HCT116 (cell line): ENCODE measurements around the gene APOL6. TPM values are rescaled to one million over a fixed set of nuclear protein-coding genes. Genes with fewer than 3 reads are reported as not detected.

Experiments used
- ATAC-seq: fragments of 200-7000 bp; cut with Tn5 transposase; 2 replicates; pipeline ENCODE4 v1.9.1; 2020; ENCODE audit warnings: mild to moderate bottlenecking, moderate library complexity
- BruUV-seq: library from RNA; stranded (reverse); fragments of 400-500 nt; replicated peaks from 2 replicates; lab custom pipeline; 2021; lab: Mats Ljungman, UMichigan
- CTCF ChIA-PET: fragments of 300-600 bp; sonication (Branson Sonifier 250); formaldehyde crosslinking; loops from one replicate; lab custom pipeline; 2021; ENCODE audit warnings: antibody characterized with exemption; lab: Charles Lee
- POLR2A ChIA-PET: fragments of 300-600, 350-600 bp; sonication (Branson Sonifier 250); formaldehyde crosslinking; loops from one replicate; lab custom pipeline; 2021; ENCODE audit warnings: antibody characterized with exemption; lab: Charles Lee
- RAD21 ChIA-PET, 2 experiments: fragments of 300-600 bp; sonication (Branson Sonifier 250); formaldehyde crosslinking; loops; one replicate each; lab custom pipeline; 2023; ENCODE audit warnings: low total read pairs in 2 of 2; ENCODE audit not compliant: uncharacterized antibody in 2 of 2, unreplicated experiment in 2 of 2, low non-redundant PET in 1 of 2; lab: Charles Lee
- DNase-seq: peaks from one replicate; pipeline ENCODE4 v3.0.0-alpha.2; 2010; ENCODE audit warnings: low read depth, low spot score
- H2AFZ ChIP-seq: fragments of 200-600 bp; shearing (Covaris generic), sonication (generic); 2 replicates; pipeline ENCODE4 v1.6.1; 2017; ENCODE audit warnings: low read depth, mixed run types, mixed read lengths, antibody characterized with exemption, low read length; ENCODE audit not compliant: poor library complexity, severe bottlenecking
- H3K27ac ChIP-seq: 2 replicates; pipeline ENCODE4 v1.5.1; 2012; ENCODE audit warnings: low read depth, low read length
- H3K27me3 ChIP-seq: fragments of 200-600 bp; sonication (generic); 2 replicates; pipeline ENCODE4 v1.6.1; 2016; ENCODE audit warnings: mixed run types, low read length, mixed read lengths; ENCODE audit not compliant: insufficient read depth
- H3K36me3 ChIP-seq, 2 experiments: fragments of 200-500 bp in 1 of 2; fragments of 200-600 bp in 1 of 2; sonication (Bioruptor generic) in 1 of 2; sonication (generic) in 1 of 2; 2 replicates each; pipeline versions ENCODE4 v1.5.1 to v1.6.1; 2014 to 2016; ENCODE audit warnings: low read length in 2 of 2, inconsistent platforms in 1 of 2, mixed read lengths in 1 of 2, mixed run types in 1 of 2; ENCODE audit not compliant: insufficient read depth in 2 of 2, control insufficient read depth in 1 of 2
- H3K4me1 ChIP-seq, 2 experiments: fragments of 200-600 bp in 1 of 2; sonication (generic) in 1 of 2; 2 replicates each; pipeline versions ENCODE4 v1.5.1 to v1.6.1; 2012 to 2017; ENCODE audit warnings: low read length in 2 of 2, inconsistent platforms in 1 of 2, mild to moderate bottlenecking in 1 of 2, mixed read lengths in 1 of 2, mixed run types in 1 of 2, moderate library complexity in 1 of 2; ENCODE audit not compliant: insufficient read depth in 2 of 2, control insufficient read depth in 1 of 2
- H3K4me2 ChIP-seq: fragments of 200-600 bp; sonication (generic); 2 replicates; pipeline ENCODE4 v1.6.1; 2017; ENCODE audit warnings: mixed run types, low read length, mixed read lengths
- H3K4me3 ChIP-seq, 2 experiments: fragments of 200-600 bp in 1 of 2; sonication (generic) in 1 of 2; replicated peaks in 1 of 2; 2 replicates each; pipeline ENCODE4 v1.5.1; 2011 to 2016; ENCODE audit warnings: low read length in 2 of 2, control low read depth in 1 of 2, low read depth in 1 of 2, mild to moderate bottlenecking in 1 of 2, mixed read lengths in 1 of 2, mixed run types in 1 of 2
- H3K79me2 ChIP-seq: fragments of 200-600 bp; sonication (generic); 2 replicates; pipeline ENCODE4 v1.6.1; 2017; ENCODE audit warnings: mild to moderate bottlenecking, mixed run types, low read length, moderate library complexity, mixed read lengths; ENCODE audit not compliant: insufficient read depth
- H3K9ac ChIP-seq: fragments of 200-600 bp; sonication (generic); 2 replicates; pipeline ENCODE4 v1.6.1; 2016; ENCODE audit warnings: low read length, mixed read lengths
- H3K9me2 ChIP-seq: fragments of 200-600 bp; sonication (generic), shearing (Covaris generic); 2 replicates; pipeline ENCODE4 v1.6.1; 2017; ENCODE audit warnings: mixed run types, mild to moderate bottlenecking, moderate library complexity; ENCODE audit not compliant: insufficient read depth
- H3K9me3 ChIP-seq, 2 experiments: fragments of 200-500 bp in 1 of 2; fragments of 200-600 bp in 1 of 2; sonication (Bioruptor generic) in 1 of 2; sonication (generic) in 1 of 2; 2 replicates each; pipeline ENCODE4 v1.6.1; 2014 to 2017; ENCODE audit warnings: low read length in 2 of 2, mixed read lengths in 2 of 2, inconsistent platforms in 1 of 2, low read depth in 1 of 2, mild to moderate bottlenecking in 1 of 2, mixed run types in 1 of 2, moderate library complexity in 1 of 2; ENCODE audit not compliant: control insufficient read depth in 1 of 2, insufficient read depth in 1 of 2
- H4K20me1 ChIP-seq: fragments of 200-600 bp; sonication (generic), shearing (Covaris generic); 2 replicates; pipeline ENCODE4 v1.6.1; 2017; ENCODE audit warnings: mixed run types, mild to moderate bottlenecking, moderate library complexity; ENCODE audit not compliant: insufficient read depth
- ATF3 ChIP-seq: IDR thresholded peaks from 2 replicates; pipeline ENCODE4 v1.6.1; 2012
- CBX3 ChIP-seq: IDR thresholded peaks from 2 replicates; pipeline ENCODE4 v1.6.1; 2012; ENCODE audit warnings: low read depth
- CEBPB ChIP-seq: IDR thresholded peaks from 2 replicates; pipeline ENCODE4 v1.6.1; 2012; ENCODE audit warnings: low read depth
- EZH2phosphoT487 ChIP-seq: fragments of 200-600 bp; IDR thresholded peaks from 2 replicates; pipeline ENCODE4 v1.6.1; 2018; ENCODE audit warnings: antibody characterized with exemption, borderline replicate concordance
- POLR2AphosphoS5 ChIP-seq: IDR thresholded peaks from 2 replicates; pipeline ENCODE4 v1.6.1; 2011; ENCODE audit warnings: mild to moderate bottlenecking, low read depth, low read length, moderate library complexity
- RAD21 ChIP-seq: IDR thresholded peaks from 2 replicates; pipeline ENCODE4 v1.6.1; 2012; ENCODE audit warnings: low read depth, mild to moderate bottlenecking
- SRF ChIP-seq: IDR thresholded peaks from 2 replicates; pipeline ENCODE4 v1.6.1; 2012; ENCODE audit warnings: low read depth
- TCF7L2 ChIP-seq: IDR thresholded peaks from 2 replicates; pipeline ENCODE4 v1.7.0; 2011; ENCODE audit warnings: borderline replicate concordance, inconsistent platforms; ENCODE audit not compliant: insufficient read depth, insufficient read length; ENCODE audit errors: extremely low read depth
- YY1 ChIP-seq: IDR thresholded peaks from 2 replicates; pipeline ENCODE4 v1.6.1; 2011; ENCODE audit warnings: low read length, low read depth, moderate library complexity, mild to moderate bottlenecking; ENCODE audit not compliant: insufficient replicate concordance; ENCODE audit errors: extremely low read depth
- ZNF274 ChIP-seq: fragments of 200-500 bp; sonication (Bioruptor generic); IDR thresholded peaks from 2 replicates; pipeline ENCODE4 v1.6.1; 2014; ENCODE audit warnings: mild to moderate bottlenecking, low read depth, low read length, inconsistent platforms
- intact Hi-C: fragments of 100-400 bp; cut with micrococcal nuclease; formaldehyde crosslinking; loops from 2 replicates; pipeline ENCODE4 v1.10.0; 2022
- total RNA-seq: library from RNA; stranded (reverse); gene quantifications from one replicate; pipeline ENCODE4 v1.2.1, GENCODE V29; 2021; ENCODE audit not compliant: unreplicated experiment

The APOL6 gene
- total RNA-seq, 1 experiment from 2014 or later, result 0.84 TPM

- TF ChIP-seq ZNF274 (no peak), CBX3 (no peak), ATF3 (no peak), EZH2phosphoT487 (no peak)
Measured at GRCh38 chr22:35605369-35605680, 42.9 kb upstream of the APOL6 start (continued).

GRCh38 chr22:35605851-35606481, 42.3 kb upstream of the APOL6 start:
- POLR2A ChIA-PET, result no interaction called here
- intact Hi-C loops, result no loop called here

More at GRCh38 chr22:35605851-35606481, 42.3 kb upstream of the APOL6 start:
- H3K9ac ChIP-seq, result no peak overlapping the region
- TF ChIP-seq RAD21 (no peak), POLR2AphosphoS5 (no peak), CEBPB (no peak), TCF7L2 (no peak), CBX3 (no peak), ZNF274 (no peak), SRF (no peak), YY1 (no peak), ATF3 (no peak)
- TF ChIP-seq, all 23 proteins: peak for 0
- DNase-seq, result no peak
- Histone ChIP-seq H3K9me2 (no peaks in the 10 kb centered on the region), H3K27me3 (no peaks in the 10 kb centered on the region), H3K4me3 (no peak overlapping the region), H3K79me2 (no peaks in the 10 kb centered on the region), H3K36me3 (no peaks in the 10 kb centered on the region), H3K4me2 (no peak overlapping the region), H4K20me1 (no peaks in the 10 kb centered on the region), H3K4me1 (peaks cover 6 to 21% of the 10 kb centered on the region in 2 experiments; a peak in 3 of 4 replicates), H2AFZ (no peak overlapping the region), H3K9me3 (no peaks in the 10 kb centered on the region), H3K27ac (no peak overlapping the region)
- no TSS peak for BruUV-seq
- RAD21 ChIA-PET, result no interaction called here
- CTCF ChIA-PET, result no interaction called here
- no peak for ATAC-seq
